Stimulated activated CD8-positive, alpha-beta memory T cell treated with anti-CD3 and anti-CD28 coated beads, Interleukin-12 subunit alpha, Interleukin-12 subunit beta, amount 100 ng/mL, for 24 hours (primary cell): ENCODE results near the gene PARD3B.

Source experiments
- DNase-seq: peaks from one replicate; pipeline ENCODE4 v3.0.0-alpha.2; 2020; ENCODE audit errors: extremely low read depth

The PARD3B gene

DNA sequence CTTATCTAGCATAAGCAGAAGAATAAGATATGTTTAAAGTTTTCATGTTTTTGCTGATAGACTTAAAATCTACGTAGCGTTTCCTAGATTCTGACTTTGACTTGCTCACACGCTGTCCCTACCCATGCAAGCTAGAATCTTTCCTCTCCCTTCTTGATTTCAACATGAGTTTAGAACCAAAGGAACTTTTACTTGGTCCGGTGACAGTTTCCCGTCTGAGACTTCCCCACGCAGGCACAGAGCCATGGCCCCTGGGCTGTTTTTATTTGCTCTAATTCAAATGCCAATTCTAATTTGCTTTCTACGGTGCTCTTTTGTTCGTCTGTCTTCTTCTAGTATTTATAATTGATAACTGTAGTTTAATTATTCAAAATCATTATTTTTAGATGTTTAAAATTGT is 467.7 kb downstream of the PARD3B start:
- DNase-seq: no peak

DNA sequence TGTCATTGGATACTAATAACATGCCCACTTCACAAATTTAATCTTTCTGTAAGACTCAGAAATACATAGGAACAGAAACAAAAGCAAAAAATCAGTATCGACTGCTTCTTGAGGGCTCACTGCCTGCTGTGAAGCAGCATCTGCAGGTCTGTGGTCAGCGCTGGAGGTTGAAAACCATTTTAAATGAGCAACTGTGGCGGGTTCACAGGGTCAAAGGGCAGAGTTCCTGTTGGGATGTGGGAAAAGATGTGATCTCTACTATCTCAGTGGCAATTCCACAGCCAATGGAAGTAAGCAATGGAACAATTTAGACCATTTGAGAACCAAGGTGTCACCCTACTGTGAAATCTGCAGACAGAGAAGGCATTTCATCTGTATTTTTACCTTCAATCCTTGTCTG is 468.3 kb downstream of the PARD3B start:
- DNase-seq: no peak

DNA sequence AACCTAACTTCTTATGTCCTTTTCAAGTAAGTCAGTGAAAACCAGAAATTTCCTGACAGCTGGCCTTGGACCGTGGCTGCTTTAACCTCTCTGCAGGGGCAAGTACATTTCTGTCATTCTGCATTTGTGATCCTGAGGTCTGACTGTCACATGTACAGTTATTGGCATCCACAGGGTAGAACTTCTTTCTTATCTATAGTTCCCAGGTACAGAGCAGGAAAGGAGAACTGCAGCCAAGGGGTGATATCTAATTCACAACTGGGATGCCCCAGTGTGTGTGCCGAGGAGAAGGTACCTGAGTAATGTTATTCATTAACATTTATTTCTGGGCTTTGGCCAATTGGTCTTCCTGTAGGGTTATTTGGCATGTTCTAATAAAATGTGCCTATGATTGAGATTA is 468.9 kb downstream of the PARD3B start:
- DNase-seq: no peak

DNA sequence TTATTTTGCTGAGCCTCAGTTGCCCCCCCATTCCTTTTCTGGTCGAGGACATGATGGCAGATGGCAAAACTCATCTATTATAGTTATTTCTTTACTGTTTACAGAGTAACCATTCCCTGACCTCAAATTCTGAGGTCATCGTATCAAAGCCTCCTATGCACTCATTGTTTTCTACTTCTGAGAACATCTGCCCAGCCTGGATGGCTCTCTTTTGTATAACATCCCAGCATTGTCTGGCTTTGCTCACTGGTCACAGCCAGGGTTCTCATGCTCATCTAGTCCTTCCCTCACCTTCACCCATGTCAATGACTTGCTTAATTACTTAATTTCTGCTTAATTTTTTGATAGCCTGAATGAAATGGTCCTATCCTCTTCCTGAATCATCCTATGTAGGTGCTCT is 472.1 kb downstream of the PARD3B start:
- no peak for DNase-seq

DNA sequence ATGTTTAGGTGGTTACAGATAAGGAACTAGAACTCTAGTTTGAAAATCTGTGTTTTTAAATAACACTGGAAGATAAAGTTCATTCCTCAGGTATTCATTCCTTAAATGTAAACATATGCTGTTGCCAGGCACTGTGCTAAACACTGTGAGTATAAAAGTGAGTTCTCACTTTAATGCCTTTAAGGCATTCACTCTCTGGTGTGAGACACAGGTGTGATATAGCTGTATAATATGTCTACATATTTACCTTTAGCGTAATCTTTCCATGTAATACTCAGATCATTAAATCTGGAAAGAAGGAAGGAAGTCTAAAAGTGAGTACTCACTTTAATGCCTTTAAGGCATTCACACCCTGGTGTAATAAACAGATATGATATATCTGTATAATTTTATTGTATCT is 472.6 kb downstream of the PARD3B start:
- DNase-seq: no peak

DNA sequence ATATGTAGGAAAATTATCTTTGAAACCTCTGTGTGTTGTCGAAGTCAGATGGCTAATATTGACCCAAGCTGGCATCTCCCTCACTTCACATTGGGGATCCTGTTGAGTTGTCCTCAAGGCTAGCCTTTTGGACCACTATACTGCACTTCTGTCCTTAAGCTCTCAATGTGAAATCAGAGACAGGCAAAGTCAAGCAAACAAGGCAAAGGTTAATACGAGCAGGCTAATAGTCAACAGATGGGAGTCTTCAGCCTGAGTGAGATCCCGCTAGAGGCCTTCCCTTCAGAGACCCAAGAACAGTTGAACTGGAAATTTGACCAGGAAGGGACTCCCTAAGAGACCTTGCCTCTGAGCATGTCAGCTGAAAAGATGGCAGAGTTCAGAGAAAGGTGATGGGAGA is 475.4 kb downstream of the PARD3B start:
- DNase-seq: no peak

DNA sequence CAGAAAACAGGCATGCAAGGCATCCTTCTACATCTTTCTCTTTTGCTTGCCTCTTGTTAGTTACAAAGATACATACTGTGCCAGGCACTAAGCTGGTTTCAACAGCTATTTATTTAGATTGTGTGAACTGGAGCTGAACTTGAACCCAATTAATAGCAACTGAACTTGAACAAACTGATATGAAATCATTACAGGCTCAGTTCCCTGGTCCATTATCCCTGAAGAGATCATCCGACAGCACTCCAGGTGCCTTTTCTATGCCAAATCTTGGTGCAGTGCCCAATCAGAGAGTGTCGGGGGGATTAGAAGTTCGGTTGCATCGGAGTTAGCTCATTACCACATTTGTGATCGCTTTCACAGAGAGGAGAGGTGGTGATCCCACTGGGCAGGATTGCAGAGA is 477.6 kb downstream of the PARD3B start:
- DNase-seq: no peak

DNA sequence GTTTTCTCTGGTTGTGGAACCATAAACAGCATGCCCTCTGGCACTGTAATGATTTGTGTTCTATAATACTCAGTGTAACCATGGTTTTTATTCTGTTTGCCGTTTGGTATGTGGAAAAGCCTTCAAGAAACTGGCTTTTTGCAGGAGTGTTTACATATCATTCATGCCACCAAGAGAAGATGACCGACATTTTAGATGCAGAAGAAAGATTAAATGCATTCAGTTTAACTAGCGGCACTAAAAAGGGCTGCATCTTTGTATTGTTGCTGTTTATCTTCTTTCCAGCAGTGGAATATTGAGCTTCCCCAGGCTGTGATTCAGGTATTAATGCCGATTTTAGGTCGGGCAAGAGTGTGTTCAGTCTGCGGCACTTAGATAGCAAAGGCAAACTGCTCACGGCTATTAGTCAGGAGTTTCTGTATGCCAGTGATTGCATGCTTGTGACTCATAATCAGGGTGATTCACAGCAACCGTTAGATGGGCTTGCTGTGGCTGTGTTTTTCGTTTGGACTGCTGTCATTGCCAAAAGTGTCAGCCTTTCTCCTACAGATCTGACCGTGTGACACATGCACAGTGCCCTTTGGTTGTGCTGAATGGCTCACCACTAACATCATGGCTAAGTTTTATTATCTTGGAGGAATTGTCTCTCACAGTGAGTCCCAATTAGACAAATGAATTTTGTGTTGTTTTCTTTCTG is 479.7 kb downstream of the PARD3B start:
- DNase-seq: peak; percentile 9

DNA sequence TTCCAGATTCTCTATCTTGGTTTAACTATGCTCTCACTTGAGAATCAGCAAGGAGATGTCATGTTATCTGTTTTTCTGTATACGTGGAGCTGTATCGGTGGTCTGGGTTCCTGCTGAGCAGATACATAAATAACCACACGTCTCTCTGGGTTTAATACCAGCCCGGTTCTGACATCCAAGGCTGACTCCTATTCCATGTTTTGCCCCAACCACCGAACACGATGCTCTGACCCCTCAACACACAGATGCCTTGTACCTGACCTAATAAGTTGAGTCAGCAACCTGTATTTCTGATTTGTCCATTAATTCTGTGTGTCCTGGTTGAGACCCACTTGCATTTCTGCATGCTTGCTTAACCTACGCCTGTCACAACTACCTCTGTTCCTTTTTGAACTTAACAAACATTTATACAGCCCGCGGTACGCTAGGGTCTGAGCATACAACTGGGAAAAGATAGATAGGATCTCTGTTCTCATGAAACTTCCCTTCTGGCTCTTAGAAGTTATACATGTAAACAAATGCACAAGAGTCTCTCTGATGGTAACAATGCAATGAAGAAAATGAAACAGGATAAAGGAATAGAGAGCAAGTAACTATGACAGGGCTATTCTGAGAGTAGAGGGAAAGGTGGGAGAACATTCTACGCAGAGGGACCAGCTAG is 480.4 kb downstream of the PARD3B start:
- no peak for DNase-seq

DNA sequence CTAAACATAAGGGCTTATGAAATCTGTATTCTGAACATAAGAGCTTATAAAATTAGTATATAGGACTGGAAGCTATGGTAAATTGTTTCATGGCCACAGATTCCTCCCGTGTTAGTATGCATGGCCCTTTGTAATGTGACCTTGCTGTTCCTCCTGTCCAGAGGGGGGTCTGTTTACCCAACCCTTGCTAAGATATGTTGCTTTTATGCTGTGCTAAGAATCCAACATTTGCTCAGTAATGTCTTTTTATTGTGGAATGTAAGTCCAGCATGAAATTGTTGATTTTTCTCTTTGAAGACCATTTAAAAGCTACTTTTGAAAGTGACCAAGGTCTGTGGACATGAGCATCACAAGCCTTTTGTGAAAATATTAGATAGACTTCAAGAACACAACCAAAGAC is 485.4 kb downstream of the PARD3B start:
- no peak for DNase-seq

DNA sequence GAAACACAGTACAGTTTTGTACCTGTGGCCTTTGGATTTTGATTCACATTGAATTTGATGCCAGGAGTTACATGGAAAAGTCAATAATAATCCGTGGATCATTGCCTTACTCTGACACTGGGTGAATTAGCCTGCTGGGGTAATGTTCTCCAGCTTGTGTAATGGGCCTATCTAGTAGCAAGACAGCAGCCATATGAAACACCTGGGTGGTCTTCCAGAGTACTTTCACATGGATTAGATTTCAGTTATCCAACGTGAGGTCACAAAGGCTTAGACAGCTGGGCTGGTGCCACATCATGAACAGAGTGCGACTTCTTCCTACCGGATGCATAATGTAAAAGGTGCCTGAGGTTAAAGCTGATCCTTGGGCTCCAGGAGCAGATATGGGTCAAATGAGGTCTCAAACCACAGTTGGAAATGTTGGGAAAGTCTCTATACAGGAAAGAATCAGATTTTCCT is 486.8 kb downstream of the PARD3B start:
- DNase-seq: no peak

DNA sequence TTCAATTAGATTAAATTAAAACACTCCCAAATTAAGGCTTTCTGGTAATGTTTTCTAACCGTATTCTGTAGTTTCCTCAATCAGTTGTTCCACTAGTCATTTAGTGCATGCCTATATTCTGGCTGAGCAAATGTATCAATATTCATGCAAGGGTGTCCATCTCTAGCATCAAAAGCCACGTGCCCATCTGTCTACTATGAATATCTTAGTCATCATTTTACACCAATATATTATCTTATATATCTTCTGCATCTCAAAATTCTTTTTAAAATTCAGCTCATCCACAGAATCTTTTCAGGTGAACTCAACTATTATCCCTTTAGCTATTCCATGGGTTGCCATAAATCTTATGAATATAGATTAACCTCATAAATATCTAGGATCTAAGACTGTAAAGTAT is 488.2 kb downstream of the PARD3B start:
- DNase-seq: no peak

DNA sequence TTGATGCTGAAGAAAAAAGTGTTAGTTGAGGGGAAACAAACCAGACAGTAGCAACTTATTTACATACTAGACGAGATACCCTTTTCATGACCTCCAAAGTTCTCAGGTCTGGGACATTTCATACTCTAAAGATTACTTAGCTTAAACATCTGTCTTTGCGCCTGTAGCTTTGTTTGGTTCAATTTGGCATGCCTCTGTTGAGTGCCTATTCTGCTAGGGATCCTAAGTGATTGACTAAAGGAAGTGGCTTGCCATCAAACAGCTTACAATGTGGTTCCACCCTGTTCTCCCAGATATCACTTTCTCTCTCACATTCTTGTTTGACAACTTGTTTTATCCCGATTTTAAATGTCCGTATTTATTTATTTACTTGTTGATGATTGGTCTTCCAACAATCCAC is 488.8 kb downstream of the PARD3B start:
- DNase-seq: no peak

DNA sequence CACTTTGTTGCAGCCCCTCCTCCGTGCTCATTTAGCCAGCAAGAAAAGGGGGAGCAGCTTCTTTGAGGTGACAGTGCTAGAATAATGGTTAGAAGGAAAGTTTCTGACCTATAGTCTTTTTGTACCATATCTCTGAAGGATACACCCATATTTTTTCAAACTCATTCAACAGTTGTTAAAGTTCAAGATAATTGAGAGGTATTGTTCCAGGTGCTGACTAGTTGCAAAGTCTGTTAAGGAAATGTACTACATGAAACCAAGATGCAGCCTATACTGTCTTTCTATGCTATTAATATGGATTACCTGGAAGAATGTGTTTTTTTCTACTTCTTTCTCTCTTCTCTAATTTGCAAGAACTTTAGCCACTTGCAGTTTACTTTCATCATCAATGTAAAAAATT is 495.0 kb downstream of the PARD3B start:
- no peak for DNase-seq

DNA sequence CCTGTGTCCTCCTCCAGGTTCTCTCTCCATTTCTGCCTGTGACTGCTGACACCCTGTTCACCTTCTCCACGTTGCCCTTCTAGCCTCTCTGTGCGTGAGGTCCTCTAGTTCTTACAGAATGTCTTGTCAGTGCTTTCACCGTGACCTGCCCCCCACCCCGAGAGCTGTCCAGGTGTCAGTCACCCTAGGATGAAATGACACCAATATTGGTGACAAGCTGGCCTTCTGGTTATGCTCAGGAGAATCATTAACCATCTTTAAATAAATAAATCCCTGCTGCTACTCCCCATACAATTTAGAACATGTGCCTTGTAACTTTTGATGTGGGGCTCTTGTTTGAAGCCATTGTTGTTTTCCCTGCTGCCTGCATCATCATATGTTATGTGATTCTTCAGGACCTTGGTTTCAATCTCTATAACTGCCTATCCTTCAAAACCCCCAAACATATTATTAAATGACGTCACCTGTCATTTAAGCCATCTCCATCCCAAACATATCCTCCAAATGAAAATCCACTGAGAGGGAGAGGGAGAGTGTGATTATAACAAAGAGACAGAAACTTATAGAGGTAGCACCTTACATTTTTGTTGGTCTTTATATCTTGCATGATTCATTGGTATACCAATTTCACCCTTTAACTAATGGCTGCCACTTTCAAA is 496.3 kb downstream of the PARD3B start:
- DNase-seq: no peak

DNA sequence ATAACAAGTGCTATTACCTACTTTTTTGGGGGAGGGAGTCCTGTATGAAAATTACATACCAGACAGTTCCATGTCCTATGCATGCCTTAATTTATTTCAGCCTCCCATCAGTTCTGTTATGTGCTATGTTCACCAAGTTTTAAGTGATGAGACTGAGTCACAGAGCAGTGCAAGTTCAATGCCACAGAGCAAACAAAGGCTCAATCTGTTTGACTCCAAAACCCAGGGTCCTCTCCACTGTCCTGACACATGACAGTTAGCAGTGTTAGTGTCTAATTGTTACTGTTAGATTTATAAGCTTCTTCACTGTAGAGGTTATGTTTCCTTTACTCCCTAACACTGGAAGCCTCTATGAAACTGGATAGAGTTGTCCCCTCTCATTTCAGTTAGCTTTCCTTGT is 498.0 kb downstream of the PARD3B start:
- DNase-seq: no peak

DNA sequence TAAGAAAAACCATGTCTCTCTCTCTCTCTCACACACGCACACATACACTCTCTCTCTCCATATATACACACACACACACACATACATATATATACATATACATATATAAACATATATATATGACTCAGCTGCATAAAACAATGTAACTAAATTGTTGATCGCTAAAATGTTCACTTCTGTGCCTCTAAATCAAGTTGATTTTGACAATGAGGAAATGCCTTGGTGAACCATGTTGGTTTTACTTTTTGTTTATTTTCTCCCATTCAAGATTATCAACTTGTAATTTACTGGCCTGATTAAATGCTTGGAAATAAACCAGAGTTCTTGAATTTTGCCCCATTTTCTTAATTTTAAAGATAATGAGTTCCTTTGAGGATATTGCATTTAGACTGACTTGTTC is 500.4 kb downstream of the PARD3B start:
- DNase-seq: no peak

DNA sequence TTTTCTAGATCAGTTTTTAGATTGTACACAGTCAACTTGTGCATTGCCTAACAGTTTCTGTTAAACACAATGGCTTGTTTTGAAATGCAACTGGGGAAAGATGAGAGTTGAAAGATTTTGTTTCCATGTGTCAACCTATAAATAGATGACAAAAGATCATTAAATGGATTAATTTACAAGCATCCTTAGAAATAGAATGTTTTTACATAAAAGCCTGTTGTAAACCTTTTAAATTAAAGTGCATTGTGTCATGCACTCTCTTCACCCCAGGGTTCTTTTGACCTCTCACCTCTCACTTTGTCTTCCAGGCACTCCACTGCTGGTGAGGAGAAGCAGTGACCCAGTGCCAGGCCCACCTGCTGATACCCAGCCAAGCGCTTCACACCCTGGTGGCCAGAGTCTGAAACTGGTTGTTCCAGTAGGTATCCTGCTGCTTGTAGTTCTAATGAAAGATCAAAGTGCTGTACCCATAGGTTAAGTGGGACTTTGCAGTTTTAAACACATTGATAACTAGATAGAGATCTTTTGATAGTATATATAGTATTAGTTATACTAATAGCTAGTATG is 502.1 kb downstream of the PARD3B start:
- DNase-seq: no peak

DNA sequence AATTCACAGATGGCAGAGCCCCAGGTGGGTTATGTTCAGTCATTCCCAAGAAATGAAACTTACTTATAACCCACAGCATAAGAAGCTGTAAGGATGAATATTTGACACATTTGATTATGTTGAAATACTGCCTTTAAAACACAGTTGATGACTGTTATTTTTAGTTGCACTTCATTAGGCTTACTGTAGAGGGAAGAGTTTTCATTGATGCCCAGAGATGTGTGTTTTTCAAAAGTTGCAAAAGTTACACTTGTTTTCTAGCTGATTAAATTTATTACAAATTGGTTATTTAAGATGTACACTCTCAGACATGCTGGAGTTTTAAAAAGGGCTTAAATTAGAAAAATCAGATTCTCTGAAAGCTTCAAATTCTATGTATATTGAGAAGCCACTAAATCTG is 506.1 kb downstream of the PARD3B start:
- no peak for DNase-seq

DNA sequence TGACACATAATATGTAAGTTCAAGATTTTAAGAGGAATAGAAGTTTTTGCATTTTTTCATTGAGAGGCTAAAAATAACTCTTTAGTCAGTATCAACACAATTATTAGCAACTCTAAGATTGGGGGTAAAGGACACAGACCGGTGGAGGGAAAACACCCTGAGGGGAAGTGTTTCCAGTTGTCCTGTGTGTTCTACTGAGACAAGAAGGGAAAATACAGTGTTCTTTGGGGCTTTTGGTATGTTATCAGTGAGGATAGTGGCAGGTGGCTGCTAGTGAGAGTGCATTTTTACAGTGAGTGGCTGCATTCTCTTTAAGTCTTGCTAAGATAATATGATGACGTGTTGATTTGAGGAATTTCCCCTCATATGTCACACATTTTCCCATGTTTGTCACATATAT is 507.5 kb downstream of the PARD3B start:
- DNase-seq: no peak

DNA sequence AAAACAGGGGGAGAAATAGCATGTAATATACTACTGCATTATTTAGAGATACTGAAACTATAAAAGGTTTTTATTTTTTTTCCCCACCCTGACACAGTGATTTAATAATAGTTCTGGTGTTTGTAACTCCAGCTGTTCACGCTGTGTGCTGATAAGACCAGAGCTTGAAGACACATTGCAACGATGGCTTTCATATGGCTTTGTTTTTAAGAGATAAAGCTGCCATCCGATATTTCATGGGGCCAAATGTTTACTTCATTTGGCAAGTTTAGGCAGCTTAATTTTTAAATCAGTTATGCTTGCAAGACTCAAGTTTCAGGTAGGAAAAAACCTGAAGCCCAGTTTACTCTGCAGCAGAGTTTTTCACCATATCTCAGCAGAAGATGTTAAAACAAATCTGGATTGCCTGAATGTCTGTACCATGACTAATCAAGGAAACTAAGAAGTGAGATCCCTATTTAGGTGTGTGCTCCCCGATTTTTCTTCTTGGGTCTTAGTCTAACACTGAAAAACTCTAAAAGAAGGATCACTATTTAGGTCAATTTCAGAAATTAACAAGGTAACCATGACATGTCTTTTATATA is 508.6 kb downstream of the PARD3B start:
- no peak for DNase-seq

DNA sequence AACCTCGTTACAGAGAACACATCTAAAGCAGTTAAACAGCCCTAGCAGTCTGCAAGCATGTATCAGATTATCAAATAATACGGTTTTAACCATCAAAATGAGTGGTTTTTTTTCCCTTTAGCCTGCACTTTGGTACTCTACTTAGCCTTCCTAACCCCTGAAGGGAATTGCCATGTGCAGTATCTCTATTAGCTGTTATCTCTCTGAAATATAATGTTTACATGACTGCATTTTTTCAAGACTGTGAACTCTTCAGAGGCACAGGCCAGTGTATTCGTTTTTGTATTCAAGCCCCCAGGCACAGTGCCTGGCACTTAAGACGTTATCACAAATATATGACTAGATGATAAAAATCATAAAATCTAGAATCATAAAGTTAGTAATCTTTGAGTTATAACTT is 509.5 kb downstream of the PARD3B start:
- no peak for DNase-seq

DNA sequence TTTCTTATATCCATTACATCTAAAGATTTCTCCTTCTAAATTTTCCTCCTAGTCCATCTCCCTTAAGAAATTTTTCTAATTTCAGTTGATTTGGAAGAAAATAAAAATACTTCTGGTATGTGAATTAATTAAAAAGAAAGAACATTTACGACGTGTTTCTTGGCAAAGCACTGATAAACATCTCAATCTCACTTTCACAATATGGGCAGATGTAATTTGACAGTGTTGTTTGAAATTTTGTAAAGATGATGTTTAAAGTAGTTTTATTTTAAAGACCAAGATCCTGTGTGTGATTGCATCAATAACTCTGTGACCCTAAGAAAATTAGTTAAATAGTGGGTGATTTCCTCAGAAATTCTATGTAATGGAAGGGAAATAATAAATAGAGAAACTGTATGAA is 510.0 kb downstream of the PARD3B start:
- DNase-seq: no peak
